ENCODE data around the gene PHYHIPL.

The PHYHIPL gene

GRCh38 chr10:59179068-59179467 lies 2.6 kb downstream of the PHYHIPL start:
- ChIA-PET POLR2A (no interaction called here), CTCF (interaction anchor here (3.6 kb wide), 1 partner anchor 227 kb away, joined by 15 read pairs; no protein-coding TSS in a partner anchor)
- no peak for DNase-seq (ENCODE audit: extremely low spot score)
- TF ChIP-seq CTCF (IDR thresholded peaks at IDR 0.05; ENCODE audit: control extremely low read depth, extremely low read depth, low read depth, missing control alignments), result no peak

GRCh38 chr10:59180689-59181270 lies 4.3 kb downstream of the PHYHIPL start:
- TF ChIP-seq CTCF (IDR thresholded peaks at IDR 0.05; ENCODE audit: control extremely low read depth, extremely low read depth, low read depth, missing control alignments), result no peak
- no peak for DNase-seq (ENCODE audit: extremely low spot score)
- POLR2A ChIA-PET, result no interaction called here
- CTCF ChIA-PET, result interaction anchor here (3.6 kb wide), 1 partner anchor 229 kb away, joined by 15 read pairs; no protein-coding TSS in a partner anchor

GRCh38 chr10:59181668-59182067 lies 5.2 kb downstream of the PHYHIPL start:
- ChIA-PET CTCF (interaction anchor here (1.0 to 2.8 kb wide), 5 partner anchors 67 to 234 kb away, joined by 3 to 33 read pairs (median 4); no protein-coding TSS in a partner anchor), POLR2A (no interaction called here)
- peak; percentile 53 for TF ChIP-seq CTCF (IDR thresholded peaks at IDR 0.05; ENCODE audit: control extremely low read depth, extremely low read depth, low read depth, missing control alignments)
- peak; percentile 34 for DNase-seq (ENCODE audit: extremely low spot score)

GRCh38 chr10:59190332-59190731 lies 13.9 kb downstream of the PHYHIPL start:
- ChIA-PET CTCF (interaction anchor here (1.9 kb wide), 1 partner anchor 238 kb away, joined by 6 read pairs; no protein-coding TSS in a partner anchor), POLR2A (interaction anchor here (0.5 kb wide), 1 partner anchor 937 kb away, joined by 5 read pairs; no protein-coding TSS in a partner anchor)
- TF ChIP-seq CTCF (IDR thresholded peaks at IDR 0.05; ENCODE audit: control extremely low read depth, extremely low read depth, low read depth, missing control alignments), result no peak
- DNase-seq (ENCODE audit: extremely low spot score), result no peak

GRCh38 chr10:59206204-59206720 lies 29.8 kb downstream of the PHYHIPL start:
- DNase-seq (ENCODE audit: extremely low spot score), result no peak
- POLR2A ChIA-PET, result no interaction called here
- TF ChIP-seq CTCF (IDR thresholded peaks at IDR 0.05; ENCODE audit: control extremely low read depth, extremely low read depth, low read depth, missing control alignments), result no peak
- CTCF ChIA-PET, result interaction anchor here (0.9 kb wide), 1 partner anchor 46 kb away, joined by 3 read pairs; no protein-coding TSS in a partner anchor

GRCh38 chr10:59212301-59212798 lies 35.9 kb downstream of the PHYHIPL start:
- ChIA-PET POLR2A (no interaction called here), CTCF (interaction anchor here (1.4 to 1.6 kb wide), 2 partner anchors 15 to 20 kb away, joined by 3 read pairs; no protein-coding TSS in a partner anchor)
- no peak for TF ChIP-seq CTCF (IDR thresholded peaks at IDR 0.05; ENCODE audit: control extremely low read depth, extremely low read depth, low read depth, missing control alignments)
- no peak for DNase-seq (ENCODE audit: extremely low spot score)

Data from GM10248 (cell line).